Subcutaneous adipose tissue (tissue), 4 donors: ENCODE measurements around the gene INPP5A. TPM values are rescaled to one million over a fixed set of nuclear protein-coding genes. Genes with fewer than 3 reads are reported as not detected.

Source experiments
- total RNA-seq, 4 donors: library from RNA; depleted of rRNA; stranded (reverse); fragments of >200 nt; gene quantifications; one replicate each; pipeline ENCODE4 v1.1.0, GENCODE V29; 2016
- TF ChIP-seq, protein P1 (sequence below): fragments of 450-650 bp; IDR thresholded peaks from one replicate; pipeline ENCODE4 v1.5.1; 2016; ENCODE audit warnings: low read depth, mild to moderate bottlenecking, control low read depth, antibody characterized with exemption, moderate library complexity

The INPP5A gene
- total RNA-seq, 4 donors from 2014 or later = 23.1 to 34.1 (median 31.6) TPM

DNA sequence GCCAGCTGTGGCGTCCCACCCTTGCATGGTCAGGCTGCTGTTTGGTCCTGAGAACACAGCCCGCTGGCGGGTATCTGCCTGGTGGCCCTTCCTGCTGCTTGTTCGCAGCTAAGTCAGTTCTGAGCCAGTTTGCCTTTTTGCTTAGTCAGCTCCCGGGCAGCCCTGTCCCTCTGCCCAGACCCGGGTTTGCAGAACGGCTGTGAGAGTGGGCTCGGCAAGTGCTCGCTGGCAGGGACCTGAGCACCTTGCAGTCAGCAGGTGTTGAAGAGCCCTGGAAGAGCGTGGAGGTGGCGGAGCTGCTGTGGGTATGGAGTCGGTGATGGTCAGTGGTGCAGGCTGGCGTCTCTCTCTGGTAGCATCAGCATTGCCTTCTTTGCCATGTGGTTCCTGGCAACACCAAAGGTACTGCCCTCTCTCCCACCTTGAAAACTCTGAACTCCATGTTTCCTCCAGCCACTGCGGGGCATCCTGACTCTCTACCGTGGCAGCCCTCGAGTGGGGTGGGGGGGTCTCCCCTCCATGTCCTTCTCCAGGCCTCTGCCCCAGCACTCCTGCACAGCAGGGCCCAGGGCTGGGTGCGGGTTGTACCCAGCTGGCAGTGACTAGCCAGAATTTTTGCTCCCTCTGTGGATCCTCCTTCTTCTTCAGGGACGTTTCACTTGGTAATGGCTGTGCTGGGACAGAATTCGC, 4.6 kb downstream of the INPP5A start:
- TF ChIP-seq, protein P1, sequence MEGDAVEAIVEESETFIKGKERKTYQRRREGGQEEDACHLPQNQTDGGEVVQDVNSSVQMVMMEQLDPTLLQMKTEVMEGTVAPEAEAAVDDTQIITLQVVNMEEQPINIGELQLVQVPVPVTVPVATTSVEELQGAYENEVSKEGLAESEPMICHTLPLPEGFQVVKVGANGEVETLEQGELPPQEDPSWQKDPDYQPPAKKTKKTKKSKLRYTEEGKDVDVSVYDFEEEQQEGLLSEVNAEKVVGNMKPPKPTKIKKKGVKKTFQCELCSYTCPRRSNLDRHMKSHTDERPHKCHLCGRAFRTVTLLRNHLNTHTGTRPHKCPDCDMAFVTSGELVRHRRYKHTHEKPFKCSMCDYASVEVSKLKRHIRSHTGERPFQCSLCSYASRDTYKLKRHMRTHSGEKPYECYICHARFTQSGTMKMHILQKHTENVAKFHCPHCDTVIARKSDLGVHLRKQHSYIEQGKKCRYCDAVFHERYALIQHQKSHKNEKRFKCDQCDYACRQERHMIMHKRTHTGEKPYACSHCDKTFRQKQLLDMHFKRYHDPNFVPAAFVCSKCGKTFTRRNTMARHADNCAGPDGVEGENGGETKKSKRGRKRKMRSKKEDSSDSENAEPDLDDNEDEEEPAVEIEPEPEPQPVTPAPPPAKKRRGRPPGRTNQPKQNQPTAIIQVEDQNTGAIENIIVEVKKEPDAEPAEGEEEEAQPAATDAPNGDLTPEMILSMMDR = no peak

DNA sequence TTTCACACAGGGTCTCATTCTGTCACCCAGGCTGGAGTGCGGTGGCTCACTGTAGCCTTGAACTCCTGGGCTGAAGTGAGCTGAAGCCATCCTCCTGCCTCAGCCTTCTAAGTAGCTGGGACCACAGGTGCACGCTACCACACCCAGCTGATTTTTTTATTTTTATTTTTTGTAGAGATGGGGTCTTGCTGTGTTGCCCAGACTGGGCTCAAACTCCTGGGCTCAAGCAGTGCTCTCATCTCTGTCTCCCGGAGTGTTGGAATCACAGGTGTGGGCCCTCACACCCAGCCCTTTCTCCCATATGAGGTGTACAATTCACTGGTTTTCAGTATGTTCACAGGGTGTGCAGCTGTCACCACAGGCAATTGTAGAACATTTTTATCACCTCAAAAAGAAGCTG, 5.2 kb downstream of the INPP5A start:
- TF ChIP-seq, protein P1 = no peak

DNA sequence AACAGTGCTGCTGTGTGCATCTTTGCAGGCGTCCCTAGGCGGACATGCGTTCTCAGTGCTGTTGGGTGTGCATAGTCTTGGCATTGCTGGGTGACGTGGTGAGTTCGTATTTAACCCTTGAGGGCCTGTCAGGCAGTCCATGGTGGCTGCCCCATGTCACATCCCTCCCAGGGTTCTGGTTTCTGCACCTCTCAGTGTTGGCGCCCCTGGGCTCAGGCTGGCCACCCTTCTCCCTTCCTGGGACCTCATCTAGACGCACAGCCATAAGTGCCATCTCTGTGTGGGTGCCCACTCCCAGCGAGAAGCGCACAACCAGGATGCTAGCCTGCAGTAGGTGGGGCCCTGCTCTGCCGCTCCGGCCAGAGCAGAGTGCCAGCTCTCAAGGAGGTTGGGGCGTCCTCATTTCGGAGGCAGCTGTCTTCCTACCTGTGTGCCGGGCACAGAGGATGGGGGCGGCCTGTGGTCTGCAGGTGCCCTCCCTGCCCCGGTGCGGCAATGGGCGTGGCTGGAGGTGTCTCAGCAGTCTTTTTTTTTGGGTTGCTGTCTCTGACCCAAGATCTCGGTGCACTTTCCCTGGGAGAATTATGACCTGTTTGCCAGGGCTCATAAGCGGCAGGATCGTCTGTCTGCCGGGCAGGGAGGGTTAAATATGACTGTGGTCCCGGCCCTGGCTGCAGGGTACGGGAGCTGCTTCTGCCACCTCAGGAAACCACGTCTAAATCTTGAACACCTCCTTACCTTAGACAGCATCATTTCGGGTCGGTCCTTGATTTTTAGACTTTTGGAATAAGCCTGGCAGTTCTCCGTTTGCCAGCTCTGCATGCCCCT, 6.5 kb downstream of the INPP5A start:
- TF ChIP-seq, protein P1 = no peak

DNA sequence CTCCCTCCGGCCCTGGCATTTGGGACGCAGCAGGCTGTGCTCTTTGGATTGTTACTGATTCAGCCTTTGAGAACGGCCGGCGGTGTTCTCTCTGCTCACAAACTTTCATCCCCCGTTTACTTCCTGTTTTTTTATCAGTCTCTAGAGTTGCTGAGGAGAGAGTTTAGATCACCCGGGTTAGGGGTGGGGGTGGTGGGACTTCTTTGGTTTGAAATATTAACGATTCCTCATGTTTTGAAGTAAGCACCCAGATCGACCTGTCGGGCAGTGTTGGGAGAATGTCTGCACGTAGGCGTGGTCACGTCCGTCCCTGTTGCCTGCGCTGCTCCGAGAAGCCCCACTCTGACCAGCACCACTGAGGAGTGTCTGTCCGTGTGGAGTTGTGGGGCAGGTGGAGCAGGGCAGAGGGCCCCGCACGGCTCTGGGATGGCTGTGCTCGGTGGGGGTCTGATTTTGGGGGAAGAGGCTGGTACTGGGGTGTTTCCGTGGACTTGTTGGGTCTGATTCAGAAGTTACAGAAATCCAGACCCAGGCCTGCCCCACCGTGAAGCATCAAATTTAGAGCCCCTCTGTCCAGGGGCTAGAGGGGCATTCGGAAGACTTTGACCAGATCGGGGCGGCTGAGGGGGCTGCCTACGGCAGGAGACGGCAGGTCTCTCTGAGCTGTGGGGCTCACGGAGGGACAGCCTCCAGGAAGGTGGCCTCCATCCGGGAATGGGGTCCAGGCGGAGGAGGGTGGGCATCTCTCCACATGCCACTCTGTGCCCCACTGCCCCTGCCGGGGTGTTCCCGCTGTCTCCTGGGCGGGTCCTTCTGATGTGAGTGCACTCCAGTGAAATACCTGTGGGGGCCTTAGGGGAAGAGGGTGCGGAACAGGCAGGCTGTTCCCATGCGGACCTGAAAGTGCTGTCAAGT, 7.4 kb downstream of the INPP5A start:
- TF ChIP-seq, protein P1 = no peak

DNA sequence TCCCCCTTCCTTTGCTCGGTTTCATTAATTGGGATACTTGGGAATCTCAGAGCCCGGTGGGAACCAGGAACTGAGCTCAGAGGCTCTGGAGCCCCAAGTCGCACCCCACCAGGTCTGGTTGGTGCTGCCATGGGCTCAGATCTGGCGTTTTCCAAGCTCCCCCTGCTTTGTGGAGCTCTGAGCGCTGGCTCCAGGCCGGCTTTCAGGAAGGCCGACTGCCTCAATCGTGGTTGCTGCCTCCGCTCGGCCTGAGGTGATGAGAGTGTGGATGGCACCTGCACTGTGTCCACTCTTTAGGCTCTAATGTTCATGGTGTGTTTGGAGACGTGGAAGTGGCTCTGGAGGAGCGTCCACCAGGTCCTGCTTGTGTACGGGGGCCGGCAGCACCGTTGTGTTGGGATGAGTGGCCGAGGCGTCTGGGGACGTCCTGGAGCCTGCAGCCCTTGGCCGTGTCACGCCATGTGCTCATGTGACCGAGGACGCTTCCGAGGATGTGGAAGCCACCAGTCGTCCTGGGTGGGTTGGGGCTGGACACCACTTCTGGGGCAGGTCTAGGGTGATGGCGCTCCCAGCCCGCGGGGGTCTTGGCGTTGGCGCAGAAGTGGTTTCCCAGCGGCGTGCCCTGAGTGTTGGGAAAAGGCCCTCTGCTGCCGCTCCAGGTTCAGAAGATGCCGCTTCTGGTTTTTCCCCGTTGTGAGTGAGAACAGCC, 8.2 kb downstream of the INPP5A start:
- TF ChIP-seq, protein P1 = no peak

DNA sequence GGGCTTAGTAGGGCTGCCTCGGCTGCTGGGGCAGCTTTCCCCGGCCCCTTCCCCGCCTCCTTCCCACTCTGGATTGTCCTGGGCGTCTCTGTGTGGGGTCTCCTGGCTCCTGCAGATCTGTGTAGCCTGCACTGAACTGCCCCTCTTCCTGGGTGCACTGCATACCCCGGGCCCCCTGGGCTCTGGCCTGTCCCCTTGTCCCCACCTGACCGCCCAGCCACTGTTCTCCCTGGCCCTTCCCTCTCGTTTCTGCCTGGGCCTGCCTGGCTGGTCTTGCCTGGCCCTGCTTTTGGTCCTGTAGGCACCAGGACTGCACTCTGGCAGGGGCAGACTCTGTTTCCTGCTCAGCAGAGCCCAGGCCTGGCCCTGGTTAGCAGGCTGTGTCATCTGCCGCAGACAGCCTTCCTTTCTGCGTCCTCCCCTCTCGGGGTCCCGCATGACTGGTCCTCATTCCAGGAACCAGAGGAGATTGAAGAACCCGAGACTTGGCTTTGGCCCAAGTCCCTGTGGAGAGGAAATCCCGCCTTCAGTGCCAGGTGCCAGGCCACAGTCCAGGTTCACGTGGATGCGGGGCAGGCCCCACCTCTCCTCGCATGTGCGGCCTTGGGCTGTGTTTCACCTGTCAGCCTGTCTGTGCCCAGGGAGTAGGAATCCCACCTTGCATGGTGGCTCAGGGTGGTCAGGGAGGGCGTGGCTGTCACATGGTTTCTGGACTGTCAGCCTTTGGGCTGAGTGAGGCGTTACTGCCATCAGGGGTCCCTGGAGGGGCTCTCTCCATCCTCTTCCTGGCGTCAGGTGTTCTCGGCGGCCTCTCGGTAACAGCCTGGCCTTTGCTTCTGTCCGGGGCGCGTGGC, 9.2 kb downstream of the INPP5A start:
- TF ChIP-seq, protein P1 = no peak
